Liver (tissue), 3 donors: ENCODE results near the gene CCDC32.

Experiments
- ATF3 ChIP-seq: IDR thresholded peaks from 2 replicates; pipeline ENCODE4 v1.6.1; 2016; ENCODE audit warnings: antibody characterized with exemption
- CTCF ChIP-seq: fragments of 150-350 bp; IDR thresholded peaks from 2 replicates; pipeline ENCODE4 v1.5.1; 2017; ENCODE audit warnings: improper control_type of control experiment, low read depth, low read length; ENCODE audit not compliant: missing input control
- FOXA1 ChIP-seq: IDR thresholded peaks from 2 replicates; pipeline ENCODE4 v1.6.1; 2016; ENCODE audit warnings: antibody characterized with exemption
- GABPA ChIP-seq, 2 donors: IDR thresholded peaks in 1 of 2; conservative IDR thresholded peaks in 1 of 2; 2 replicates each; pipeline ENCODE4 v1.6.1; 2016; ENCODE audit warnings: antibody characterized with exemption in 2 of 2, mild to moderate bottlenecking in 1 of 2, moderate library complexity in 1 of 2
- JUND ChIP-seq, 2 donors: IDR thresholded peaks; 2 replicates each; pipeline ENCODE4 v1.6.1; 2016; ENCODE audit warnings: antibody characterized with exemption in 2 of 2
- MAX ChIP-seq: IDR thresholded peaks from 2 replicates; pipeline ENCODE4 v1.6.1; 2016; ENCODE audit warnings: antibody characterized with exemption
- RAD21 ChIP-seq, 2 donors: IDR thresholded peaks; 2 replicates each; pipeline ENCODE4 v1.6.1; 2016; ENCODE audit warnings: antibody characterized with exemption in 2 of 2, mild to moderate bottlenecking in 2 of 2
- REST ChIP-seq: IDR thresholded peaks from 2 replicates; pipeline ENCODE4 v1.6.1; 2016; ENCODE audit warnings: antibody characterized with exemption, mild to moderate bottlenecking
- SP1 ChIP-seq: IDR thresholded peaks from 2 replicates; pipeline ENCODE4 v1.6.1; 2018; ENCODE audit warnings: antibody characterized with exemption, mild to moderate bottlenecking
- TAF1 ChIP-seq: conservative IDR thresholded peaks from 2 replicates; pipeline ENCODE4 v1.6.1; 2016; ENCODE audit warnings: antibody characterized with exemption, mild to moderate bottlenecking
- YY1 ChIP-seq: IDR thresholded peaks from 2 replicates; pipeline ENCODE4 v1.6.1; 2016; ENCODE audit warnings: antibody characterized with exemption, mild to moderate bottlenecking
- ZBTB33 ChIP-seq: IDR thresholded peaks from 2 replicates; pipeline ENCODE4 v1.6.1; 2016; ENCODE audit warnings: antibody characterized with exemption
- donor health status: healthy.
- donor health status: healthy.

GRCh38 chr15:40595773-40596172 is 30.9 kb upstream of the CCDC32 start:
- TF ChIP-seq TAF1 (no peak), CTCF (no peak), YY1 (no peak), ZBTB33 (no peak), SP1 (no peak), REST (no peak), JUND (IDR thresholded peaks at IDR 0.05) (no peak), ATF3 (no peak), MAX (no peak), FOXA1 (no peak), RAD21 (IDR thresholded peaks at IDR 0.05) (no peak), GABPA (IDR thresholded peaks at IDR 0.05 in 1 of 2, conservative IDR thresholded peaks at IDR 0.05 in 1 of 2) (no peak)
